Measurements from ENCODE around the gene CPT1A.

Gene CPT1A

GRCh38 chr11:68773521-68774193 is 68.1 kb downstream of the CPT1A start:
- DNase-seq (ENCODE audit: low read depth): no peak
- no peak for TF ChIP-seq CTCF (IDR thresholded peaks at IDR 0.05; ENCODE audit: insufficient read depth, low read depth, low read length, missing control alignments)
- H3K4me3 ChIP-seq (ENCODE audit: low read depth, low read length): no peak overlapping the region

GRCh38 chr11:68772936-68773335 is 68.8 kb downstream of the CPT1A start:
- DNase-seq (ENCODE audit: low read depth): no peak
- TF ChIP-seq CTCF (IDR thresholded peaks at IDR 0.05; ENCODE audit: insufficient read depth, low read depth, low read length, missing control alignments): no peak
- no peak overlapping the region for H3K4me3 ChIP-seq (ENCODE audit: low read depth, low read length)

- TF ChIP-seq CTCF (IDR thresholded peaks at IDR 0.05; ENCODE audit: insufficient read depth, low read depth, low read length, missing control alignments): no peak
- no peak overlapping the region for H3K4me3 ChIP-seq (ENCODE audit: low read depth, low read length)
These were observed 70.9 kb downstream of the CPT1A start for GRCh38 chr11:68770781-68771180.

GRCh38 chr11:68767672-68768071 is 74.0 kb downstream of the CPT1A start:
- DNase-seq (ENCODE audit: low read depth): no peak
- TF ChIP-seq CTCF (IDR thresholded peaks at IDR 0.05; ENCODE audit: insufficient read depth, low read depth, low read length, missing control alignments): no peak
- no peak overlapping the region for H3K4me3 ChIP-seq (ENCODE audit: low read depth, low read length)

More at GRCh38 chr11:68770781-68771180, 70.9 kb downstream of the CPT1A start:
- DNase-seq (ENCODE audit: low read depth): no peak

- no peak overlapping the region for H3K4me3 ChIP-seq (ENCODE audit: low read depth, low read length)
- no peak for DNase-seq (ENCODE audit: low read depth)
- no peak for TF ChIP-seq CTCF (IDR thresholded peaks at IDR 0.05; ENCODE audit: insufficient read depth, low read depth, low read length, missing control alignments)
These were observed 74.9 kb downstream of the CPT1A start for GRCh38 chr11:68766786-68767185.

- DNase-seq (ENCODE audit: low read depth): no peak
- no peak for TF ChIP-seq CTCF (IDR thresholded peaks at IDR 0.05; ENCODE audit: insufficient read depth, low read depth, low read length, missing control alignments)
These were observed 77.0 kb downstream of the CPT1A start for GRCh38 chr11:68764746-68765145.

More at GRCh38 chr11:68764746-68765145, 77.0 kb downstream of the CPT1A start:
- no peak overlapping the region for H3K4me3 ChIP-seq (ENCODE audit: low read depth, low read length)

Data from GM12865 (cell line).